Adrenal gland (tissue), 5 donors: ENCODE results near the gene MTOR.

ENCODE experiments used
- POLR2A ChIP-seq, 2 donors: fragments of 450-650 bp; IDR thresholded peaks; one replicate each; pipeline ENCODE4 v1.6.1; 2017; ENCODE audit warnings: antibody characterized with exemption in 2 of 2, mild to moderate bottlenecking in 2 of 2, moderate library complexity in 1 of 2
- TF ChIP-seq, protein P1 (sequence below), 6 experiments: fragments of 450-650 bp in 4 of 6; fragments of 200-600 bp in 2 of 6; sonication (generic) in 1 of 6; IDR thresholded peaks; 1 replicate in 5 of 6; 2 replicates in 1 of 6; pipeline versions ENCODE4 v1.5.1 to v1.8.0; 2016 to 2021; ENCODE audit warnings: antibody characterized with exemption in 6 of 6, mild to moderate bottlenecking in 2 of 6, moderate library complexity in 1 of 6
- donor health status: DM: no; HTN: no; CAD: no.

DNA sequence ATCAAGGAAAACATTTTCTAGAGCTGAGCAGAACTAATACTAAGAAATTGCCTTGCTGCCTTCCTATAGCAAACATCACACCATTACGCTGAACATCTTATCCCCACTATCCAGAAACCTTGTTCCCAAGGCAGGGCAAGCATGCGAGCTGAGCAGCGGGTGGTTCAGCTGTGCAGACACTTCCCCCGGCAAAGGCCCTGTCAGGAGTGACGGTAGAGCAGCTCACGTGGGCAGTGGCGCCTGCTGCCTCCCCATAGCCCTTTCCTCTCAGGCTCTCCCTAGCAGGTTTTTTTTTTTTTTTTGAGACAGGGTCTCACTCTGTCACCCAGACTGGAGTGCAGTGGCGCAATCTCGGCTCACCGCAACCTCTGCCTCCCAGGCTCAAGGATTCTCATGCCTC lies 86.9 kb downstream of the MTOR start:
- TF ChIP-seq, protein P1, sequence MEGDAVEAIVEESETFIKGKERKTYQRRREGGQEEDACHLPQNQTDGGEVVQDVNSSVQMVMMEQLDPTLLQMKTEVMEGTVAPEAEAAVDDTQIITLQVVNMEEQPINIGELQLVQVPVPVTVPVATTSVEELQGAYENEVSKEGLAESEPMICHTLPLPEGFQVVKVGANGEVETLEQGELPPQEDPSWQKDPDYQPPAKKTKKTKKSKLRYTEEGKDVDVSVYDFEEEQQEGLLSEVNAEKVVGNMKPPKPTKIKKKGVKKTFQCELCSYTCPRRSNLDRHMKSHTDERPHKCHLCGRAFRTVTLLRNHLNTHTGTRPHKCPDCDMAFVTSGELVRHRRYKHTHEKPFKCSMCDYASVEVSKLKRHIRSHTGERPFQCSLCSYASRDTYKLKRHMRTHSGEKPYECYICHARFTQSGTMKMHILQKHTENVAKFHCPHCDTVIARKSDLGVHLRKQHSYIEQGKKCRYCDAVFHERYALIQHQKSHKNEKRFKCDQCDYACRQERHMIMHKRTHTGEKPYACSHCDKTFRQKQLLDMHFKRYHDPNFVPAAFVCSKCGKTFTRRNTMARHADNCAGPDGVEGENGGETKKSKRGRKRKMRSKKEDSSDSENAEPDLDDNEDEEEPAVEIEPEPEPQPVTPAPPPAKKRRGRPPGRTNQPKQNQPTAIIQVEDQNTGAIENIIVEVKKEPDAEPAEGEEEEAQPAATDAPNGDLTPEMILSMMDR (IDR thresholded peaks at IDR 0.05): no peak
- no peak for TF ChIP-seq POLR2A (IDR thresholded peaks at IDR 0.05)
